Suppressor macrophage (primary cell): ENCODE data around the gene RND1.
A peak's percentile ranks its signal among the peaks of the same experiment; 100 is the strongest.
"Not testable (repeated sequence)": the region's sequence is repeated elsewhere in the genome, so short reads cannot be mapped to it uniquely, and the experiment has no call there.

Experiments used
- DNase-seq, 4 experiments: peaks; one replicate each; pipeline ENCODE4 v3.0.0-alpha.2; 2020 to 2022

The RND1 gene

DNA sequence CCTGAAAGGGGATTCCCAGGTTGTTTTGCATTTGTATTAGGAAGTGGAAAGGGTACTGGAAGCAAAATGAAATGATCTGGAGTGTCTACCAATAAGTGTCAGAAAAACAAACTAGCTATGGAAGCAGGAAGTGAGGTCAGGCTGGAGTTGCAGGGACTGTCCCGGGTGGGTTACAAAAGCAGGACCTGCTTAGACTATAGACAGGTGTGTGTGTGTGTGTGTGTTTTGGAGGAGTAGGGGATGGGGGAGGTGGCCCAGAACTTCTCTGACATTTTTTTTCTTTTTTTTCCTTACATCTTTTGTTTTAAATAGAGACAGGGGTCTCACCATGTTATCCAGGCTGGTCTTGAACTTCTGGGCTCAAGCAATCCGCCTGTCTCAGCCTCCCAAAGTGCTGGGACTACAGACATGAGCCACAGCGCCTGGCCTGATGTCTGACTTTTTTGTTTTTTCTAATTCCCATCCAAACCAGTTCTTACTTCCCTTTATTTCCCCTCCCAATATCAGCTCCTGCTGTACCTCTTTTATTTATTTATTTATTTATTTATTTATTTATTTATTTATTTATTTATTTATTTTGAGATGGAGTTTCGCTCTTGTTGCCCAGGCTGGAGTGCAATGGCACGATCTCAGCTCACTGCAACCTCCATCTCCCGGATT, 512 bp upstream of the RND1 start:
- no peak for DNase-seq

DNA sequence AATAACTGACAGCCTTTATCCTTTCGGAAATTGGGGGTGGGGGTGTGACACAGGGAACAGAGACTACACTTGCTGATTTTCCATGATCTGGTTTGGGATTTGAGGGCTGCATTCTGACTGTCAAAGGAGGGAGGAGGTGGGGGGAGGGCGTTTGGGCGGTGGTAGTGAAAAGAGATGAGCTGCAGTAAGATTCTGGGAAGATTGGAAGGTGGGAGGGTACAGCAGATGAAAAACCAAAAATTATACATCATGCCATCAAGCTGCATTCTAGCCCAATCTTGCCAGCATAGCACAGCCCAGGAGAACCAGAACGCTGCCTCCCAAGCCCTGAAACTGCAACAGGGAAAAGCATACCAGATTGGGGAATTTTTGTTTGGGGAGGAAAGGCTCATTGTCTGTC, 2.4 kb downstream of the RND1 start:
- no peak for DNase-seq

DNA sequence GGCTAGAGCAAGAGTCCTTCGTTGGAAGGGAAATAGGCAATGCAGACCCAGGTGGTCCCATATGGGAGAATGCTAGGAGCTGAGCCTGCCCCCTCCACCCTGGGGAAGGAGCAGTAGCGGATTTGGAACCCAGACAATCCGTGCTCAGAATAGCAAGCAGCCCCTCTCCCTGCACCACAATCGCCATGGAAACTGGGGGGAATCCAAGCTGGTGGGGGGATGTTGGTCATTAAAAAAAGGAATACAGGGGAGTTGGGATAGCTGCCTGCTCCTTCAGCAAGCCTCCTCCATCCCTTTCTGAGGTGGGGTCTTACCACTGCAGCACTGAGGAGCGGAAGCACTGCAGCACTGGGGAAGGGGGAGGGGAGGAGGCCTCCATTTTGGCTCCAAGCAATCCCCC, 2.9 kb downstream of the RND1 start:
- DNase-seq = no peak

DNA sequence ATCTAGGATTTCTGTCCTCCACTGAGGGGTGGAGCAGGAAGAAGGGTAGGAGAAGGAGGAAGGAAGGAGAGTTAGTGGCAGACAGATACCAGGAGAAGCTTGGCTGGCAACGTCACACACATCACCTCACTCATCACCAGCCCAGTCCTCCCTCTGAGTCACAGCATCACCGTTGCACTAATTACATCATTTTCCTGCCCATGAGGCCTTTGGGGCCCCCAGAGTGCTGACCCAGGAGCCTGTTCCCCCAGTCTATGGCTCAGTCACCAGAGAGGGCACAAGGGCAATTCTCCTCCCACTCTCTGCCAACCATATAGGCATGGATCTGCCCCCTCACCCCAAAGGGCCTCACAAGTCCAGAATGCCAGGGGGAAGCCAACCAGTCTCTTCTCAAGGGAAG, 4.6 kb downstream of the RND1 start:
- peak in 2 of 4 experiments; percentile 9 to 18 for DNase-seq

DNA sequence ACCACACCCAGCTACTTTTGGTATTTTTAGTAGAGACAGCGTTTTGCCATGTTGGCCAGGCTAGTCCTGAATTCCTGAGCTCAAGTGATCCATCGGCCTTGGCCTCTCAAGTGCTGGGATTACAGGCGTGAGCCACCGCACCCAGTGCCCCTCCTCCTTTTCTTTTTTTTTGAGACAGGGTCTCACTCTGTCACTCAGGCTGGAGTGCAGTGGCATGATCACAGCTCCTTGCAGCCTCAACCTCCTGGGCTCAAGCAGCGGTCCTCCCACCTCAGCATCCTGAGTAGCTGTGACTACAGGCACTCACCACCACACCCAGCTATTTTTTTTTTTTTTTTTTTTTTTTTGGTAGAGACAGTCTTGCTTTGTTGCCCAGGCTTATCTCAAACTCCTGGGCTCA, 5.4 kb downstream of the RND1 start:
- not testable (repeated sequence) for DNase-seq

DNA sequence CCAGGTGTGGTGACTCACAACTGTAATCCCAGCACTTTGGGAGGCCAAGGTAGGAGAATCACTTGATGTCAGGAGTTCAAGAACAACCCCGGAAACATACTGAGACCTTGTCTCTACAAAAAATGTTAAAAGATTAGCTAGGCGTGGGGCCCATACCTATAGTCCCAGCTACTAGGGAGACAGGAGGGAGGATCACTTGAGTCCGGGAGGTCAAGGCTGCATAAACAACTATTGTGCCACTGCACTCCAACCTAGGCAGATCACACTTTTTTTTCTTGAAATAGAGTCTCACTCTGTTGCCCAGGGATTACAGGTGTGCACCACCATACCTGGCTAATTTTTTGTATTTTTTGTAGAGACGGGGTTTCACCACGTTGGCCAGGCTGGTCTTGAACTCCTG, 6.1 kb downstream of the RND1 start:
- DNase-seq = no peak

DNA sequence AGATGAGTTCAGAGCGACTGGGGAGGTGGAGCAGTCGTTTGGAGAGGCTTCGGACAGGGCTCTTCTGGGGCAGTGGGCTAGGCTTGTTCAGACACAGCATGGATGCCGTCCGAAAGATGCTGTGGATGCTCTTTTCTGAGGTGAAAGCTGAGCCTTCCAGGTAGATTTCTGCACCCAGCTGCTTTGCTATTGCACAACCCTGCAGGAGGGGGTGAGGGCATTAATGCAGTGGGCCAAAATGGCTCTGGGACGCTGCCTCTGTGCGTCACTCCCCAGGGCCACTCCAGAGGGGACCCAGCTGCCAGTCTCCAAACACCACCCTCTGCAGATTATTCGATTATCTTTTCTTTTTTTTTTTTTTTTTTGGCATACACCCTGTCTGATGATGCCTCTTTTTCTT, 7.6 kb downstream of the RND1 start:
- no peak for DNase-seq

DNA sequence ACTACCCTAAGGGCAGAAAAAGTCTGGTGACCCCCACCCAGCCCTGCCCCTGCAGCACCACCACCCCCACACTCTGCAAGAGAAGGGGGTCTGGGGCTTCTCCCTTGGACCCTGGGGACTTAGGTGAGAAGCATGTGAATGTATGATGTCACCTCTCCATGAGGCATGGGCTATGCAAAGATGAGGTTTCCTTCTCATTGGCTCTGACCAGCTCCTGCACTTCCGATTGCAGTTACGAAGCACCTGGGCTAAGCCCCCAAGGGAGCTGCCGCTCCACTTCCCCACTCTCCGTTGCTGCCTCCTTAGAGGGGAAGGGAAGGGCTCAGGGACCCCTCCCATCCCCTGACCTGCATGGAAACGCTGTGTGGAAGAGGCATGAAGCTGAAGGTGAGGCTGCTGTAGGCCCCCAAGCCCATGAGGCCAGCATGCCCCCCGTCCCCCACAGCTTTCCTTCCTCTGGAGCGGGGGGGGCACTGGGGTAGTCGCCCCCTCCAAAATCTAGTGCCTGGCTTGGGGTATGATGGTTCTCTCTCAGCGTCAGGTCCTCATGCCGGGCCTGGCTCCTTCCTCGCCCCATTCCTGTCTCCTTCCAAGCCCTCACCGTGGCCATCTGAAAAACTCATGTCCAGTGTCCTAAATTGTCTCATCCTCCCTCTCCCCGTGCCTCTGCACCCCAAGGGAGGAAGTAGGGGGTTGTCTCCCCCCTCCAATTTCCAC, 8.2 kb downstream of the RND1 start:
- DNase-seq = no peak

DNA sequence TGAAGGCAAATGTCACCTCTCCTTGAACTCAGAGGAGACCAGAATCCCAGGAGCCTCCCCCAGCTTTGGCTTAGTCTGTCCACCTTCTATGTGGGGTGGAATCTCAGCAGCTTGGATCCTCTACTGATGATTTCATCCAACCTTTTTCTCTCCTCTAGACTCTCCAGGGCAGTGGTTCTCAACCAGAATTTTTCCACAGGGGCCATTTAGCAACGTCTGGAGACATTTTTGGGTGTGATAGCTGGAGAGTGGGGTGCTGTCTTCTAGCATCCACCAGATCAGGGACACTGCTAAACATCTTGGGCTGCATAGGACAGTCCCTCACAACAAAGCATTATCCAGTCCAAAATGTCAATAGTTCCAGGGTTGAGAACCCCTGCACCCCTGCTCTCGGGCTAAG, 9.3 kb downstream of the RND1 start:
- DNase-seq = no peak

DNA sequence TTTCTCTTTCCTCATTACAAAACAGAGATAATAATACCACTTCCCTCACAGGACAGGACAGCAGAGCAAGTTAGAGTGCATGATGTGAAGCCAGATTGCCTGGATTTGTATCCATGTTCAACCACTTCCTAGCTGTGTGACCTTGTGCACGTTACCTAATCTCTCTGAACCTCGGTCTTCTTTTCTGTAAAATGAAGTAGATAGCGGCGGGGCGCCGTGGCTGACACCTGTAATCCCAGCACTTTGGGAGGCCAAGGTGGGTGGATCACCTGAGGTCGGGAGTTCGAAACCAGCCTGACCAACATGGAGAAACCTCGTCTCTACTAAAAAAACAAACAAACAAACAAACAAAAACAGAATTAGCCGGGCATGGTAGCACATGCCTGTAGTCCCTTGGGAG, 10.7 kb downstream of the RND1 start:
- not testable (repeated sequence) for DNase-seq

DNA sequence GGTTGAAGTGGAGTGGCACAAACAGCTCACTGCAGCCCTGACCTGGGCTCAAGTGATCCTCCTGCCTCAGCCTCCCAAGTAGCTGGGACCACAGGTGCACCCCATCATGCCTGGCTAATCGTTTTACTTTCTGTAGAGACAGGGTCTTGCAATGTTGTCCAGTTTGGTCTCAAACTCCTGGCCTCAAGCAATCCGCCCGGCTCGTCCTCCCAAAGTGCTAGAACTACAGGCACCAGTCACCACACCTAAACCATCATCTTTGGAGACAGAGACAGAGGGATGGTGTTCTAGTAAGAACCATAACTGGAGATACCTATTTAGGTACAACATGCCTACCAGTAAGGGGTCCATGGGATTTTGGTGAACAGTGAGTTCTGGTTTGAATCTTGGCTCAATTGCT, 11.2 kb downstream of the RND1 start:
- no peak for DNase-seq

DNA sequence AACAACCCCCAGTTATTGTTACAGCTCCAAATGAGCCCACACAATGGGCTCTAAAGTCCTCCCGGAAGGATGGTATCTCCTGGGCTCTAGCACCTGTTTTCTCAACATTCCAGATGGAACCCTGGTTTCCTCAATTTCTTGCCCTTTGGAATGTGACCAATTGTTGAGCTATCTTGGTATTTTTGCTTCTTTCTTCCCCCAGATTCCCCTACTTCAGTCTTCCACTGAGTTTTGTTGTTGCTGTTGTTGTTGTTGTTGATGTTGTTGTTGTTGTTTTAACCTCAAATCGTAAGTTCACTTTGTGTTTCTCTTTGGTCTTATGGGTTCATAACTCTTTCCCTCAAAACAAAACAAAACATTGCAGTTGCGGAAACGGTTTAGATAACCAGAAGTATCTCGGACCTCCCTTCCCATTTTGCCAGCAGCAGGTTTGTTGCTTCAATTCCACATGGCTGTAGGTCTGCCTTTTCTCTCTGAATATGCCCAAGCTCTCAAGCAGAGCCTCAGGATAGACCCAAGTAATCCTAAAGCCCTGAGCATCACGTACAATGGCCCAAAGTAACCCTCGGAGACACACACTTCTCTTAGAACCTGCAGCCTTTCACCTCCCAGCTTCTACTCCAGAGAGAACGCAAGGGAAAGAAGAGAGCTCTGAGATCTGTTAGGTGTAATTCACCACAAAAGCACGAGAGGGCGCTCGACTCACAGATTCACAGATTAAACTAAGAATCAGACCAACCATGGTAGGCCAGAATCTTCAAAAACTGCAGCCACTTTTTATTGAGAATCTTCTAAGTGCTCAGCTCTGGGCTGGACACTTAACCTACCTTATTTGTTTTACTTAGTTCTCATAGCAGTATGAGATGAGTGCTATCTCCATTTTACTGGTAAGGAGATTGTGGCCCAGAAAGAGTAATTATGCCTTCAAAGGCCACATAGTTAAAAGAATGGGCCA, 12.7 kb downstream of the RND1 start:
- DNase-seq = peak; percentile 92 to 98 (median 92)

DNA sequence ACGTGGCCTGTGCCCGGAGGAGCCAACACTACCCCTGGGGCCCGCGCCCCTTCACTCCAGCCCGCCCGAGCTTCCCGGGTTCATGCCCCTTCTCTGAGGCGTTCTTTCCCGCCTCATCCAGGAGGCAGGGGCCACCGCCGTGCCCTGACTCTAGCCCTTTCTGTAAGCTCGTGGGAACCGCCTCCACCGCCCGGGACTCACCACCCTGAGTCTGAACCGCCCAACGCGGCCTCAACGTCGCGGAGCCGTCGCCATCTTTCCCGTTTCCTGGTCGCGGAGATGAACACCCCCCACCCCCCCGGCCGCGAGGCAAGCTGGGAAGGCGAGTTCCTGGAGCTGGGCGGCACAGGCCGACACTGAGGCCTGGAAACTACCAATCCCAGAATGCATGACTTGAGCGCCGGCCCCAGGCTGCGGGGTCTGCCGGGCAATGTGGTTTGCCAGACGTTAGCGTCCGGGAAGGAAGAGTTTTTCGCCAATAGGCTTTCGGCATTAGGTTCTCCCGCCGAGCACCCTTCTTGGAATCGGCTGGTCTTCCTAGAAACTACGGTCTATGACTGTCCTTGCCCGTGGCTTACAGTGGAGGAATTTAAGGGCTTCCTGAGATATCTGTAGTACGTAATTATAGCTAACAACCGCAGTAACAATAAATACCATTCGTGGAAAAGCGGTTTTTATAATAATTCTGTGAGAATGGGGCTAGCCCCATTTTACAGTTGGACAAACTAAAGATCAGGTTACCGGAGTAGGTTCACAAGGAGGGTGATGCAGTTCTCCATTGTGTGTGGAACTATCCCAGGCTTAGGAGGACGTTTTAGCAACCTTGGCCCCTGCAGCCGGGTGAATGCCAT, 13.6 kb downstream of the RND1 start, which contains the start of gene DDX23:
DDX23 (minus strand) TSS at position 281 of the 851 bp plus-strand sequence. CDS start 6,381 bp downstream, outside the sequence.
- DNase-seq = peak; percentile 96 to 98 (median 98)

DNA sequence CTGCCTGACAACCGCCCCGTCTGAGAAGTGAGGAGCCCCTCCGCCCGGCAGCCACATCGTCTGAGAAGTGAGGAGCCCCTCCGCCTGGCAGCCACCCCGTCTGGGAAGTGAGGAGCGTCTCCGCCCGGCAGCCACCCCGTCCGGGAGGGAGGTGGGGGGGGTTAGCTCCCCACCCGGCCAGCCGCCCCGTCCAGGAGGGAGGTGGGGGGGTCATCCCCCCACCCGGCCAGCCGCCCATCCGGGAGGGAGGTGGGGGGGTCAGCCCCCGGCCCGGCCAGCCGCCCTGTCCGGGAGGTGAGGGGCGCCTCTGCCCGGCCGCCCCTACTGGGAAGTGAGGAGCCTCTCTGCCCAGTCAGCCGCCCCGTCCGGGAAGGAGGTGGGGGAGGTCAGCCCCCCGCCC, 23.6 kb downstream of the RND1 start:
- not testable (repeated sequence) for DNase-seq

DNA sequence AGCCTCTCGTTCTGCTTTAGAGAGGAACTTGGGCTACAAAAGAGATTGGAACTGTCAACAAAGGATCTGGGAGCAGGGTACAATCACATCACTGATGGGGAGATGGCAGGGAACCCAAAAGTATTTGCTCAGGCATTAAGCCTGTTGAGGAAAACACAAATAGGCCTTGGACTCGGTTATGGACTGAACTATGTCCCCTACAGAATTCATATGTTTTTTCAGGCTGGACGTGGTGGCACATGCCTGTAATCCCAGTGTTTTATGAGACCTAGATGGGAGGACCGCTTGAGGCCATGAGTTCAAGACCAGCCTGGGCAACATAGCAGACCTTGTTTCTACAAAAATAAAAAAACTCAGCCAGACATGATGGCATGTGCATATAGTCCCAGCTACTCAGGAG, 27.6 kb downstream of the RND1 start:
- DNase-seq = no peak

DNA sequence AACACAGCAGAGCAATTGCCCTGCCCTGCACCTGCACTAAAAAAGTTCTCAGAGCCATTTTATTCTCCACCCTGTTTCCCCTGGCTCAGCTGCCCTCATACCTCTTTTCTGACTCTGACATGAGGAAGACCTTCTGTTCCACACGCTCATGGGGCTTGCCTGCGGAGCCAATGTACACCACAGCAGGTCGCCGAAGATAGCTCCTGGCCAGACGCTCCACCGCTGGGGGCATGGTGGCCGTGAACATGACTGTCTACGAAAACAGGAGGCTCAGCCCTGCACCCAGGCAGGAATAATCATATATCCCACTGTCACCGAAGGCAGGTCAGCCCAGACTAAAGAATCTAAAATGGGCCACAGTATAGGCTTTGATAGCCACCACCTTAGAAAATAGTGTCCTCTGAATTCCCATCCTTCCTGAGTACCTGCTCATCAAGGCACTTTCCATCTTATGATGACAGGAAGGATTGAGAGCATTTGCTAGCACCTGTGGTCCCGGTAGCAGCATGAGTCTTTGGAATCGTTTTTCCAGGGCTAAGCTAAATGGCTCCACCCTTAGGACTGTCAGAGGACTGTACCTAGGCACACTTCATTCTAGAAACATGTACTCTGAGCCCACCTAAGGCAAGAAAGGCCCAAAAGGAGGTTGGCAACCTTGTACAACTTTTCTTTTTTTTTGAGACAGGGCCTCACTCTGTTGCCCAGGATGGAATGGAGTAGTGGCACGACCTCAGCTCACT, 33.2 kb downstream of the RND1 start:
- no peak for DNase-seq

DNA sequence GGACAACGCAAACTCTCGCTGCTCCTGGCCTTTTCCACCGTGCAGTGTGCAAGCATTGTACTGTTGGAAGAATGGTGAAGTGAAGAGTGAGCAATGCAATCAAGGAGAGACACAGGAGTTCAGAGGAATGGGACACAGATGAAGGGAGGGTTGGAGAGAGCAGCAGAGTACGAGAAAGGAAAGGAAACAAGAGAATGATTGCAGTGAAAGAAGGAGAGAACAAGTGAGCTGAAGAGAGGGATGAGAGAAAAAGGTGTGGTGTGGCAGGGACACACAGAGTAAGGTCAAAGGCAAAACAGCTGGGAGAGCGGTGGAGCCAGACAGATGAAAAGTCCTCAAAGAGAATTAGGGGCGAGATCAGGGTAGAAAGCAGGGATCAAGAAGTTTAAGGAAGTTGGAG, 34.4 kb downstream of the RND1 start:
- DNase-seq = no peak

DNA sequence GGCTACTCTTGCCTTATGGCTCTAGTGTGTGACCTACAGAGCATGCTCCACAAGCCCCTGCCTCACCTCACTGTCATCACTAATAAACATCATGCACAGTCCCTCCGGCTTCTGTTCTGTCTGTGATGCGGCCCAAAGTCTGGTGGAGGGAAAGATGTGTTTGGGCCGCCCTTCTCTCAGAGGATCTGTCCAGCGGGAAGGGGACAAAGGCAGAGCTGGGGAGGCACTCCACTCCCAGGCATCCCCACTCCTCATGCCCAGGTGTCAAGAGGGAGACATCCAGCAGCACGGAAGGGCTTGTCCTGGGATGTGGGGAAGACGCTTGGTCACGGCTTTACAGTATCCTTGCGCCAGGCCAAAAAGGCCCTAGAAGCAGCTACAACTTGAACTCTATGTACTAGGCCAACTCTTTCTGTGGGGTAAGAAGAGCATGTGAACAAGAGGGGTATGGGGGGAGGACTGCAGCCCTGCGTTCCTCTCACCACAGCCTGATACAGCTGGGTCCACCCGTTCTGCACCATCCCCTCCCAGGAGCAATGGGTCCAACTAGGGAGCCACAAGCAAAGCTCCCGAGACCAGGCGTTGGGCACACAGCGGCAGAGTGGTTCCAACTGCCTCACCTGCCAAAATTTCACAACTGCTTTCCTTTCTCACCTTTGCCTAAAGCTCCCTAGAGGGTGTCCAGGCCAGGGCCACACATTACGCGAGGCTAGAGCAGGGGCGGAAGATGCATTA, 36.7 kb downstream of the RND1 start:
- DNase-seq = no peak

DNA sequence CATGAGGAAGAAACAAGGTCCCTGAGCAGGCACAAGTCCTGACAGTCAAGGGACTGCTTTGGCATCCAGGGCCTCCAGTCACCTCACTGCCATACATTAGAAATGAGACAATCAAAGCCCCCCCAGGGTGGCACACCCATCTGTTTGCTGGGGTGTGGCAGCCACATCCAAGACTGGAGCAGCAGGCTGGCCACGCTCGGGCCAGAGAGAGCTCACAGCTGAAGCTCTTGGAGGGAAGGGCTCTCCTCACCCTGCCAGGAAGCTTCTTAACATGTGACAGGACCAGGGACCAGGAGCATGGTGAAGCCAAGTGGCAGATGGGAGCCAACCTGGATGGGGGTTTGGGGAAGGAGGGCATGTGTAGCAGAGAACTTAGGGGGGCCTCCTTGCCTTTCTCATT, 37.4 kb downstream of the RND1 start:
- no peak for DNase-seq

DNA sequence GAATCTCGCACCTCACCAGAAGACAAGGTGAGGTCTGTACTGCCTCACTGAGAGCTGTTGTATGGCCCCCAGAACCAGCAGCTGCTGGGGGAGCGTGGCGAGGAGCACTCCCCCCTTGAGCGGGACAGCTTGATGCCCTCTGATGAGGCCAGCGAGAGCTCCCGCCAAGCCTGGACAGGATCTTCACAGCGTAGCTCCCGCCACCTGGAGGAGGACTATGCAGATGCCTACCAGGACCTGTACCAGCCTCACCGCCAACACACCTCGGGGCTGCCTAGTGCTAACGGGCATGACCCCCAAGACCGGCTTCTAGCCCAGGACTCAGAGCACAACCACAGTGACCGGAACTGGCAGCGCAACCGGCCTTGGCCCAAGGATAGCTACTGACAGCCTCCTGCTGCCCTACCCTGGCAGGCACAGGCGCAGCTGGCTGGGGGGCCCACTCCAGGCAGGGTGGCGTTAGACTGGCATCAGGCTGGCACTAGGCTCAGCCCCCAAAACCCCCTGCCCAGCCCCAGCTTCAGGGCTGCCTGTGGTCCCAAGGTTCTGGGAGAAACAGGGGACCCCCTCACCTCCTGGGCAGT, 38.1 kb downstream of the RND1 start:
- no peak for DNase-seq
